HG02588 (cell line): ENCODE results near the gene SP6.

Experiments used
- ATAC-seq: cut with Tn5 transposase; IDR thresholded peaks from one replicate; pipeline ENCODE4 v1.9.1; 2021; ENCODE audit warnings: mild to moderate bottlenecking, moderate library complexity; ENCODE audit not compliant: unreplicated experiment

Gene SP6

GRCh38 chr17:47838636-47839035 is 12.3 kb downstream of the SP6 start:
- no peak for ATAC-seq

GRCh38 chr17:47837401-47838039 is 13.4 kb downstream of the SP6 start:
- ATAC-seq: no peak

- ATAC-seq: no peak
Observed at GRCh38 chr17:47836601-47837000, 14.4 kb downstream of the SP6 start.

GRCh38 chr17:47834756-47835155 is 16.2 kb downstream of the SP6 start:
- no peak for ATAC-seq

- ATAC-seq: no peak
Observed at GRCh38 chr17:47831934-47832327, 19.0 kb downstream of the SP6 start.

- ATAC-seq: peak; percentile 75
Observed at GRCh38 chr17:47831003-47831933, 19.7 kb downstream of the SP6 start, which contains the start of the genes LRRC46 and MRPL10. Gene LRRC46 (plus strand): TSS chr17:47831670. CDS start chr17:47831990, 320 bp downstream. Gene MRPL10 (minus strand): TSS chr17:47831541. CDS start chr17:47831511, 30 bp downstream.

GRCh38 chr17:47830396-47831002 is 20.5 kb downstream of the SP6 start:
- no peak for ATAC-seq

GRCh38 chr17:47829870-47830269 is 21.1 kb downstream of the SP6 start:
- no peak for ATAC-seq

- ATAC-seq: no peak
Observed at GRCh38 chr17:47823519-47823918, 27.4 kb downstream of the SP6 start.

- no peak for ATAC-seq
Observed at GRCh38 chr17:47822785-47823184, 28.2 kb downstream of the SP6 start.

GRCh38 chr17:47821424-47822391 is 29.3 kb downstream of the SP6 start, which contains the start of gene OSBPL7:
Gene OSBPL7 (minus strand): TSS chr17:47821794. CDS start chr17:47820278, 1,516 bp downstream.
- ATAC-seq: peak; percentile 77

- no peak for ATAC-seq
Observed at GRCh38 chr17:47821031-47821423, 29.9 kb downstream of the SP6 start.

GRCh38 chr17:47820033-47820789 is 30.8 kb downstream of the SP6 start:
- no peak for ATAC-seq

- no peak for ATAC-seq
Observed at GRCh38 chr17:47819475-47819874, 31.5 kb downstream of the SP6 start.

- ATAC-seq: no peak
Observed at GRCh38 chr17:47818002-47818695, 32.8 kb downstream of the SP6 start.

GRCh38 chr17:47816947-47817346 is 34.0 kb downstream of the SP6 start:
- ATAC-seq: no peak

GRCh38 chr17:47816111-47816735 is 34.7 kb downstream of the SP6 start:
- no peak for ATAC-seq

- no peak for ATAC-seq
Observed at GRCh38 chr17:47815106-47815918, 35.7 kb downstream of the SP6 start.
